LNCAP (cell line): ENCODE measurements around the gene JADE2.

Experiments
- TF ChIP-seq, protein P1 (sequence below): fragments of 450-650 bp; IDR thresholded peaks from 2 replicates; pipeline ENCODE4 v1.5.1; 2017; ENCODE audit warnings: mild to moderate bottlenecking

Gene JADE2

DNA sequence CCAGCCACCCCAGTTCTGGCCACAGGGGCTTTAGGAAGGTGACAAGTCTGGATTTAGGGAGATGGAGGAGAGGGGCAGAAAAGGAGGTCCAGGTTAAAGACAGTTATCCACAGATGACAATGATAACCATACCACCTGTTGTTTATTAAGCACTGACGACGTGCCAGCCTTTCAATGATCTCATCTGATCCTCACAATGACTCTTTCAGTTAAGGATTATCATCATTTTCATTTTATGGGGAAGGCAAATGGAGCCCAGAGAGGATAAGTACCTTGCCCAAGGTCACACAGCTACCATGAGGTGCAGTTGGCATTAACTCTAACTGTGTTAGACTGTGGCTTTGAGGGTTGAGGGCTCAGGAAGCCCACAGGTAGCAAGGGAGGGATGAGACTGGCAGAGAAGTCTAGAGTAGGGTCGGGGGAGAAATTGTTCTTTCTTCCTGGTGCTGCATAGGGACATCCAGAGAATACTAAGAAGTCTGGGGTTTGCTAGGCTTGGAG, 21.5 kb upstream of the JADE2 start:
- TF ChIP-seq, protein P1, sequence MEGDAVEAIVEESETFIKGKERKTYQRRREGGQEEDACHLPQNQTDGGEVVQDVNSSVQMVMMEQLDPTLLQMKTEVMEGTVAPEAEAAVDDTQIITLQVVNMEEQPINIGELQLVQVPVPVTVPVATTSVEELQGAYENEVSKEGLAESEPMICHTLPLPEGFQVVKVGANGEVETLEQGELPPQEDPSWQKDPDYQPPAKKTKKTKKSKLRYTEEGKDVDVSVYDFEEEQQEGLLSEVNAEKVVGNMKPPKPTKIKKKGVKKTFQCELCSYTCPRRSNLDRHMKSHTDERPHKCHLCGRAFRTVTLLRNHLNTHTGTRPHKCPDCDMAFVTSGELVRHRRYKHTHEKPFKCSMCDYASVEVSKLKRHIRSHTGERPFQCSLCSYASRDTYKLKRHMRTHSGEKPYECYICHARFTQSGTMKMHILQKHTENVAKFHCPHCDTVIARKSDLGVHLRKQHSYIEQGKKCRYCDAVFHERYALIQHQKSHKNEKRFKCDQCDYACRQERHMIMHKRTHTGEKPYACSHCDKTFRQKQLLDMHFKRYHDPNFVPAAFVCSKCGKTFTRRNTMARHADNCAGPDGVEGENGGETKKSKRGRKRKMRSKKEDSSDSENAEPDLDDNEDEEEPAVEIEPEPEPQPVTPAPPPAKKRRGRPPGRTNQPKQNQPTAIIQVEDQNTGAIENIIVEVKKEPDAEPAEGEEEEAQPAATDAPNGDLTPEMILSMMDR = no peak

DNA sequence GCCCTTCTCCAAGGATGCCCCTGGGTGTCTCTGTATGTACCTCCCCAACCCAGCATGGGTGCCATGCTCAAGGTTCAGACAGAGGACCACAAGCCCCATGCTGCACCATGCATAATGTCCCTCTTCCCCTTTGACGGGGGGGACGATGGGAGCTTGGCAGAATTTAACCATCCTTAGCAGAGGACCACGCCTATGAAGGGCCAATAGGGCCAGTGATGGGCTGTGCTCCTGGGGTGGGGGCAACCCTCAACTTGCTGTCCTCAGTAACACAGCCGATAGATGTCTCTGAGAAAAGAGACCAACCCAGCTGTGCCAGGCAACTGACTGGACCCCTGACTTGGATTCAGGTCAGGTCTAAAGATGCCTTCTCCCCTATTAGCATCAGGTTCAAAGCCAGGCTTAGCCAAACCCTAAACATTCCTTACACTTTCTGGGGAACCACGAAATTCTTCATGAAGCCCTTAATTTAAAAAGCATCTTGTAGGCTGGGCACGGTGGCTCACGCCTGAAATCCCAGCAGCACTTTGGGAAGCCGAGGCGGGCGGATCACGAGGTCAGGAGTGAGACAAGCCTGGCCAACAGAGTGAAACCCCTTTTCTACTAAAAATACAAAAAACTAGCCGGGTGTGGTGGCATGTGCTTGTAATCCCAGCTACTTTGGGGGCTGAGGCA, 20.7 kb upstream of the JADE2 start:
- TF ChIP-seq, protein P1 = no peak

DNA sequence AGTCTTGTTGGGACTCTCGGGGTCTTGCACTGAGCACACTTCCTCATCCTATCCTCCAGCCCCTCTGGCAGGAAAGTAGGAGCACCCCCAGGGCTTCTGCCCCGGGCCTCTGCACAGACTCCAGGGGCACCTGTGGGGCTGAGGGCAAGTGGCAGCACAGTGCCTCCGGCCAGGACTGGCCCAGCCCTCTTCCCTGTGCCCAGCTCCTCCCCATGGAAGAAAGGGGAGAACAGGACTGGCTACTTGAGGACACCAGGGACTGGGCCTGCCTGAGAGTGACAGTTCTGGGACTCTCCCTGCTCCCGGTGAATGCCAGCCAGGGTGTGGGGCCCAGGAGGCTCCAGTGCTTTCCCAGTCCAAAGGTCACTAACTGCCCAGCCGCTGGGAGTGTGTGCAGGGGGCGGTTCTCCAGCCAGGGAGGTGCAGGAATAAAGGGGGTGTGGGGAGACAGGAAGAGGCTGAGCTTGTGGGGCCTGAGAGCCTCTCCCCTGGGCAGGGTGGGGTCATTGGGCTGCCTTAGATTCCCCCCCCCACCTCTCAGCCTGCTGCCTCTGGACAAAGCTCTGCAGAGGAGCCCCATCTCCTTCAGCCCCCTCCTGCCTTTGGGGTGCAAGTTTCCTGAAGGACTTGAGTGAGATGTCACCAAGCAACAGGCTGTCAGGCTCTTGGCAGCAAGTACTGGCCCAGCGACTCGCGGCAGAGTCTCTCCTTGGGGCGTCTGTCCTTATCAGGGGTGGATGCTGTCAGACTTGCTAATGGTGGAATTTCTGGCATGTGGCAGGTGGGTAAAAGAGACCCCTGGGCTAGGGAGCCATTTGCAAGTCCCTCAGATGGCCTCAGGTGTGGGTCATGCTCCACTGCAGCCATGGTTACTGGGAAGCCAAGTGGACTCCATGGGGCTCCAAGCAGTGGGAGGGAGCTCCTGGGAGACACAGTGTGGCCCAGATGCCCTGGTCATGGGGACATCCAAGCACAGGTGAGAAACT, 19.1 kb upstream of the JADE2 start:
- TF ChIP-seq, protein P1 = no peak

DNA sequence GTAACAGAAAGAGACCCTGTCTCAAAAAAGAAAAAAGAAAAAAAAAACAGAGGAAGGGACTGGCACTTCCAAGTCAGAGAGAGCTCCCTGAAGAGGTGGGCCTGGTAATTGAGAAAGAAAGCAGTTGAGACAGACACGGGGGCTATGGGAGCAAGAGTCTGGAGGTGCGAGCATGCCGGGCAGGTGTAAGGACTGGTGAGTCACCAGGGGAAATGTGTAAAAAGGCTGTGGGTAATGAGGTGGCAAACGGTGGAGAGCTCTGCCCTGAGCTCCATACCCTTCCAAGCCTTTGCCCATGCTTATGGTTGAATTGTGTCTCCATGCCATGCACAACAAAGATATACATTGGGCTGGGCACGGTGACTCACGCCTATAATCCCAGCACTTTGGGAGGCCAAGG, 18.0 kb upstream of the JADE2 start:
- TF ChIP-seq, protein P1 = no peak

DNA sequence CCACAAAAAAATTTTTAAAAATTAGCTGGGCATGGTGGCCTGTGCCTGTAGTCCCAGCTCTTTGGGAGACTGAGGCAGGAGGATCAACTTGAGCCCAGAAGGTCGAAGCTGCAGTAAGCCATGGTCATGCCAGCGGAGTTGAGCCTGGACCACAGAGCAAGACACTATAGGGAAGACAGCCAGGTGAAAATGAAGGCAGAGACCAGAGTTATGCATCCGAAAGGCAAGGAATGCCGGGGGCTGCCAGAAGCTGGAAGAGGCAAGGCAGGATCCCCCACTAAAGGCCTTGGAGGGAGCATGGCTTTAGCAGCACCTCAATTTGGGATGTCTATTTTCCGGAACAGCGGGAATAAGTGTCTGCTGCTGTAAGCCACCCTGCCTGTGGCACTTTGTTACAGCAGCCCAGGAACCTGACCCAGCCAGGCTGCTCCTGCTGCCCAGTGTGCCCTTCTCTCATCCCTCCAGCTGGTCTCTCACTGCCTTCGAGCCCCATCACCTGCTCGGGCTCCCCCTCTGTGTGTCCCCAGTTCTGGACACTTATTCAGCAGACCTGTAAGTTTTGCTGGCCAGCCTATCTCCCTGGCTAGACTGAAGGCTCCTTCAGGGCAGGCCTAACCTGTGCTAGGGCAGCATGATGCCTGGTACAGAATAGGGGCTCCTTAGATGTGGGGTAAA, 16.8 kb upstream of the JADE2 start:
- TF ChIP-seq, protein P1 = no peak

DNA sequence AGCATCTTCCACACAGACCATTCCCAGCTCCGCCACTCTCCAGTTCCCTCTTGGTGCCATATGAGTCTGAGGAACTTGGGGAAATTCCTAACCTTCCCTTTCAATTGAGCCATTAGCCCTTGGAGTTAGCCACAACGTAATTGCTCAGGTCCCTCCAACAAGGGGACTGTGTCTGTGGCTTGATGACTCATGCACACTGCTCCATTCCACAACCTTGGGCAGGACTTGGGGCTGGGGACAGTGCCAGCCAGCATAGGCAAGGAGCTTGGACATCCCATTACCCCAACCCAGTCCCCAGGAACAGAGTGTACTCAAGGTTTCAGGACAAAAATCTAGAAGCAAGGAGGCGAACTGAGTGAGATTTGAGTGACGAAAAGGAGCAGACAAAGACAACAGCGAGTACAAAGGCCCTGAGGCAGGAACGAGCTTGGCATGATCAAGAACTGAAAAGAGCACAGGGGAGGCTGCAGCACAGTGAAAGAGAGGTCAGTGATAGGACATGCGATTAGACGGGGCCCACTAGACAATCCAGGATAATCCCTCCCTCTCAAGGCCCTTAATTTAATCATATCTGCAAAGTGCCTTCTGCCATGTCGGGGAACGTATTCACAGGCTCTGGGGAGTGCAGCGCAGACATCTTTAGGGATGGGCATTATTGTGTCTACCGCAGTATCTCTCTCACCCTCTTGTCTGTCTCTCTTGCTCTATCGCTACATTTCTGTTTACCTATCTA, 16.0 kb upstream of the JADE2 start:
- TF ChIP-seq, protein P1 = no peak
